GM12878 (cell line): Measurements from ENCODE around the gene CHKA. TPM values are rescaled to one million over a fixed set of nuclear protein-coding genes. Genes with fewer than 3 reads are reported as not detected.

ENCODE experiments used
- ATAC-seq: fragments of 200-7000 bp; cut with Tn5 transposase; 3 replicates; pipeline ENCODE4 v1.9.1; 2020; ENCODE audit warnings: mild to moderate bottlenecking, moderate library complexity
- BruUV-seq: library from RNA; stranded (reverse); fragments of 400-500 nt; replicated peaks from 2 replicates; lab custom pipeline; 2021; lab: Mats Ljungman, UMichigan
- CTCF ChIA-PET: fragments of 300-600 bp; sonication (Branson Sonifier 250); formaldehyde crosslinking; extraction: SDS; loops from one replicate; lab custom pipeline; 2021; ENCODE audit warnings: inconsistent platforms; lab: Yijun Ruan, JAX
- POLR2A ChIA-PET: fragments of 350-600 bp; formaldehyde crosslinking; extraction: SDS; loops from one replicate; lab custom pipeline; 2021; ENCODE audit warnings: inconsistent platforms; lab: Charles Lee
- RAD21 ChIA-PET: fragments of 300-600 bp; sonication (Branson Sonifier 250); formaldehyde crosslinking; loops from one replicate; lab custom pipeline; 2023; ENCODE audit warnings: antibody characterized with exemption; ENCODE audit not compliant: unreplicated experiment; lab: Charles Lee
- SMC1A ChIA-PET: fragments of 300-600 bp; sonication (Branson Sonifier 250); formaldehyde crosslinking; loops from one replicate; lab custom pipeline; 2023; ENCODE audit not compliant: unreplicated experiment, uncharacterized antibody; lab: Charles Lee
- DNase-seq: peaks from one replicate; pipeline ENCODE4 v3.0.0-alpha.2; 2011; ENCODE audit warnings: low read depth, low spot score
- FAIRE-seq: peaks from 3 replicates; lab custom pipeline; 2011; peaks lifted over from hg19 to GRCh38; lab: Jason Lieb, UNC
- H2AFZ ChIP-seq: 2 replicates; pipeline ENCODE4 v1.6.0; 2011; ENCODE audit warnings: low read depth, low read length, control low read depth; ENCODE audit not compliant: control insufficient read depth
- H3K27ac ChIP-seq: 2 replicates; pipeline ENCODE4 v1.5.1; 2011; ENCODE audit warnings: control low read depth; ENCODE audit not compliant: control insufficient read depth, insufficient read depth
- H3K27me3 ChIP-seq, 2 experiments: replicated peaks in 1 of 2; 2 replicates each; pipeline versions ENCODE4 v1.6.0 to v1.6.1; 2011; ENCODE audit warnings: low read length in 1 of 2; ENCODE audit not compliant: control insufficient read depth in 2 of 2, insufficient read depth in 2 of 2
- H3K36me3 ChIP-seq, 2 experiments: 2 replicates each; pipeline ENCODE4 v1.5.1; 2011; ENCODE audit warnings: low read length in 1 of 2; ENCODE audit not compliant: control insufficient read depth in 2 of 2, insufficient read depth in 2 of 2
- H3K4me1 ChIP-seq: 2 replicates; pipeline ENCODE4 v1.6.1; 2011; ENCODE audit warnings: mild to moderate bottlenecking, low read length, moderate library complexity, mixed read lengths; ENCODE audit not compliant: control insufficient read depth, insufficient read depth
- H3K4me2 ChIP-seq: 2 replicates; pipeline ENCODE4 v1.6.0; 2011; ENCODE audit warnings: control low read depth; ENCODE audit not compliant: control insufficient read depth, insufficient read depth
- H3K4me3 ChIP-seq: fragments of 200-600 bp; sonication (generic); 2 replicates; pipeline ENCODE4 v1.5.1; 2016
- H3K79me2 ChIP-seq: 2 replicates; pipeline ENCODE4 v1.6.0; 2011; ENCODE audit warnings: low read length; ENCODE audit not compliant: control insufficient read depth, insufficient read depth
- H3K9ac ChIP-seq: 2 replicates; pipeline ENCODE4 v1.8.0; 2011; ENCODE audit warnings: low read length, control low read depth, mixed read lengths; ENCODE audit not compliant: control insufficient read depth, insufficient read depth
- H3K9me3 ChIP-seq: replicated peaks from 3 replicates; pipeline ENCODE4 v1.5.1; 2011; ENCODE audit warnings: mild to moderate bottlenecking, low read length; ENCODE audit not compliant: control insufficient read depth, insufficient read depth
- H4K20me1 ChIP-seq: 2 replicates; pipeline ENCODE4 v1.6.0; 2011; ENCODE audit not compliant: control insufficient read depth, insufficient read depth
- ATF2 ChIP-seq: IDR thresholded peaks from 2 replicates; pipeline ENCODE4 v1.6.1; 2012; ENCODE audit warnings: low read length, inconsistent platforms
- BCL3 ChIP-seq: IDR thresholded peaks from 2 replicates; pipeline ENCODE4 v1.6.1; 2011; ENCODE audit warnings: borderline replicate concordance, low read depth, mild to moderate bottlenecking, moderate library complexity, low read length; ENCODE audit not compliant: insufficient read depth, poor library complexity, severe bottlenecking
- E2F8 ChIP-seq: fragments of 450-650 bp; IDR thresholded peaks from 2 replicates; pipeline ENCODE4 v1.6.1; 2018; ENCODE audit warnings: mild to moderate bottlenecking, low read depth, moderate library complexity; ENCODE audit not compliant: partially characterized antibody
- ELK1 ChIP-seq: IDR thresholded peaks from 2 replicates; pipeline ENCODE4 v1.6.1; 2012; ENCODE audit warnings: low read depth, low read length, improper control_type of control experiment
- FOXM1 ChIP-seq: IDR thresholded peaks from 2 replicates; pipeline ENCODE4 v1.6.1; 2012; ENCODE audit warnings: low read depth, mild to moderate bottlenecking, inconsistent platforms, low read length, moderate library complexity
- KDM1A ChIP-seq: fragments of 200-600 bp; sonication (generic); IDR thresholded peaks from 2 replicates; pipeline ENCODE4 v1.6.1; 2016; ENCODE audit warnings: borderline replicate concordance
- NFXL1 ChIP-seq: fragments of 450-650 bp; IDR thresholded peaks from 2 replicates; pipeline ENCODE4 v1.6.1; 2017; ENCODE audit warnings: antibody characterized with exemption, mild to moderate bottlenecking, borderline replicate concordance
- NR2C2 ChIP-seq: IDR thresholded peaks from 2 replicates; pipeline ENCODE4 v1.6.1; 2011; ENCODE audit warnings: borderline replicate concordance, low read depth; ENCODE audit not compliant: control insufficient read depth, insufficient read length
- PRDM15 ChIP-seq: fragments of 450-650 bp; formaldehyde crosslinking; IDR thresholded peaks from 2 replicates; pipeline ENCODE4 v1.4.0; 2020; ENCODE audit warnings: mild to moderate bottlenecking, moderate library complexity
- SKIL ChIP-seq: fragments of 450-650 bp; IDR thresholded peaks from 2 replicates; pipeline ENCODE4 v1.6.1; 2017; ENCODE audit warnings: mild to moderate bottlenecking, low read depth, inconsistent platforms; ENCODE audit not compliant: poor library complexity, severe bottlenecking
- WGBS: methylation state at CpG from one replicate; pipeline ENCODE4 v1.1.6; 2016; ENCODE audit warnings: low lambda C conversion rate; ENCODE audit not compliant: insufficient replicate concordance, insufficient coverage; ENCODE audit errors: missing lambda C conversion rate; 5-methylcytosine and 5-hydroxymethylcytosine counted together
- in situ Hi-C: fragments of 300-500 bp; cut with MboI; formaldehyde crosslinking; loops from 9 replicates; pipeline ENCODE4 v1.14.3; 2018; ENCODE audit warnings: mixed read lengths
- intact Hi-C: fragments of 100-400 bp; cut with micrococcal nuclease; formaldehyde crosslinking; loops from one replicate; pipeline ENCODE4 v1.14.2; 2022; ENCODE audit not compliant: unreplicated experiment
- polyA plus RNA-seq, 11 experiments: library from polyadenylated mRNA; depleted of rRNA in 4 of 11; unstranded in 6 of 11; stranded (reverse) in 5 of 11; fragments of >200 nt; fragmentation: Nextera tagmentation in 4 of 11; fragmentation: Illumina TruSeq in 1 of 11; extraction: Ambion mirVana in 4 of 11; extraction: Trizol in 1 of 11; gene quantifications; 1 replicate in 1 of 11; 2 replicates in 10 of 11; pipeline versions ENCODE4 v1.2.1 to v1.2.3, GENCODE V29; 2011 to 2016; ENCODE audit warnings: inconsistent platforms in 2 of 11, missing spikeins in 2 of 11, low read depth in 1 of 11
- total RNA-seq, 4 experiments: library from RNA; depleted of rRNA in 3 of 4; stranded (reverse); fragments of >200 nt in 3 of 4; fragmentation: Illumina TruSeq in 1 of 4; extraction: Trizol in 1 of 4; gene quantifications; 2 replicates each; pipeline versions ENCODE4 v1.2.1 to v1.2.3, GENCODE V29; 2013 to 2021

Gene CHKA
- total and polyA plus RNA-seq, 10 of the 15 experiments (the other 5 are each of a cell fraction or from before 2014, with no cell fraction given) = 5.2 to 29.2 (median 21.2) TPM

- POLR2A ChIA-PET = no interaction called here
- BruUV-seq = no TSS peak
- no peak overlapping the region for H3K4me2 ChIP-seq
- SMC1A ChIA-PET = interaction anchor here (0.8 to 0.9 kb wide), 2 partner anchors 11 to 49 kb away, joined by 3 read pairs; no protein-coding TSS in a partner anchor
- no peaks in the 10 kb centered on the region for H3K9me3 ChIP-seq
- no peak overlapping the region for H3K9ac ChIP-seq
- in situ Hi-C loops = no loop called here
- H3K36me3 ChIP-seq = no peaks in the 10 kb centered on the region
- FAIRE-seq = no peak
- 86% methylated on average over 7 of the region's 7 CpGs for WGBS
- CTCF ChIA-PET = no interaction called here
- no peak overlapping the region for H2AFZ ChIP-seq
- no peak overlapping the region for H3K4me3 ChIP-seq
- intact Hi-C loops = no loop called here
- no peak for DNase-seq
- no peaks in the 10 kb centered on the region for H3K79me2 ChIP-seq
- no peak overlapping the region for H3K27ac ChIP-seq
- H3K4me1 ChIP-seq = no peaks in the 10 kb centered on the region
- RAD21 ChIA-PET = no interaction called here
- TF ChIP-seq FOXM1 (no peak), NFXL1 (no peak), NR2C2 (no peak), KDM1A (no peak), ELK1 (no peak), BCL3 (no peak), ATF2 (no peak), E2F8 (no peak), SKIL (no peak), PRDM15 (CRISPR knock-in tag) (no peak)
- ATAC-seq = no peak
- no peaks in the 10 kb centered on the region for H3K27me3 ChIP-seq
- no peaks in the 10 kb centered on the region for H4K20me1 ChIP-seq
Measured at GRCh38 chr11:68148879-68149278, 27.7 kb upstream of the CHKA start.
